IMR-90 (cell line): Measurements from ENCODE around the gene SLC12A7. TPM values are rescaled to one million over a fixed set of nuclear protein-coding genes. Genes with fewer than 3 reads are reported as not detected.

Experiments used
- ATAC-seq: fragments of 200-7000 bp; cut with Tn5 transposase; 2 replicates; pipeline ENCODE4 v1.9.1; 2020; ENCODE audit warnings: low read depth, mild to moderate bottlenecking, moderate library complexity
- BruUV-seq: library from RNA; stranded (reverse); fragments of 400-500 nt; replicated peaks from 2 replicates; lab custom pipeline; 2021; lab: Mats Ljungman, UMichigan
- CTCF ChIA-PET: fragments of 300-600 bp; formaldehyde crosslinking; extraction: SDS; loops from one replicate; lab custom pipeline; 2021; ENCODE audit warnings: antibody characterized with exemption; lab: Yijun Ruan, JAX
- POLR2A ChIA-PET: fragments of 300-600 bp; sonication (Branson Sonifier 250); formaldehyde crosslinking; loops from one replicate; lab custom pipeline; 2022; ENCODE audit warnings: antibody characterized with exemption; ENCODE audit not compliant: unreplicated experiment; lab: Charles Lee
- DNase-seq: peaks from one replicate; pipeline ENCODE4 v3.0.0; 2013
- H2AFZ ChIP-seq: replicated peaks from 2 replicates; pipeline ENCODE3; 2013; ENCODE audit warnings: low read length, mild to moderate bottlenecking; ENCODE audit not compliant: poor library complexity
- H2AK5ac ChIP-seq: 2 replicates; pipeline ENCODE4 v1.6.1; 2013; ENCODE audit warnings: low read depth, low read length, inconsistent platforms
- H2AK9ac ChIP-seq: replicated peaks from 2 replicates; pipeline ENCODE3; 2013; ENCODE audit warnings: mild to moderate bottlenecking, low read depth, low read length, moderate library complexity; ENCODE audit not compliant: poor library complexity
- H2BK120ac ChIP-seq: 2 replicates; pipeline ENCODE4 v1.6.1; 2013; ENCODE audit warnings: low read depth, low read length, inconsistent platforms
- H2BK15ac ChIP-seq: 3 replicates; pipeline ENCODE4 v1.6.1; 2013; ENCODE audit warnings: low read depth, low read length, inconsistent platforms
- H2BK20ac ChIP-seq: 2 replicates; pipeline ENCODE4 v1.6.1; 2013; ENCODE audit warnings: low read depth, mild to moderate bottlenecking, inconsistent platforms, low read length, moderate library complexity
- H2BK5ac ChIP-seq: 2 replicates; pipeline ENCODE4 v1.6.1; 2013; ENCODE audit warnings: mild to moderate bottlenecking, low read depth, low read length, inconsistent platforms; ENCODE audit not compliant: poor library complexity, severe bottlenecking
- H3K14ac ChIP-seq: replicated peaks from 2 replicates; pipeline ENCODE4 v1.6.1; 2013; ENCODE audit warnings: low read depth, low read length, inconsistent platforms
- H3K18ac ChIP-seq: 2 replicates; pipeline ENCODE4 v1.6.1; 2013; ENCODE audit warnings: low read depth, low read length, control low read depth
- H3K23ac ChIP-seq: 2 replicates; pipeline ENCODE4 v1.6.1; 2013; ENCODE audit warnings: low read depth, low read length, inconsistent platforms
- H3K27ac ChIP-seq: 2 replicates; pipeline ENCODE4 v1.5.1; 2013; ENCODE audit warnings: mild to moderate bottlenecking, control low read depth, low read length; ENCODE audit not compliant: insufficient read depth
- H3K27me3 ChIP-seq: 2 replicates; pipeline ENCODE4 v1.6.1; 2013; ENCODE audit warnings: low read length; ENCODE audit not compliant: control insufficient read depth, insufficient read depth
- H3K36me3 ChIP-seq: 2 replicates; pipeline ENCODE4 v1.6.1; 2013; ENCODE audit warnings: low read length, mixed read lengths; ENCODE audit not compliant: control insufficient read depth, insufficient read depth
- H3K4ac ChIP-seq: 2 replicates; pipeline ENCODE4 v1.6.1; 2013; ENCODE audit warnings: low read depth, low read length, inconsistent platforms
- H3K4me1 ChIP-seq: 2 replicates; pipeline ENCODE4 v1.6.1; 2013; ENCODE audit warnings: low read length, mixed read lengths; ENCODE audit not compliant: control insufficient read depth, insufficient read depth
- H3K4me2 ChIP-seq: 2 replicates; pipeline ENCODE4 v1.6.1; 2013; ENCODE audit warnings: low read depth, mild to moderate bottlenecking, control low read depth, low read length, moderate library complexity
- H3K4me3 ChIP-seq: 2 replicates; pipeline ENCODE4 v1.5.1; 2013; ENCODE audit warnings: low read depth, mild to moderate bottlenecking, control low read depth, low read length, moderate library complexity; ENCODE audit not compliant: insufficient read depth
- H3K56ac ChIP-seq: 2 replicates; pipeline ENCODE4 v1.6.1; 2013; ENCODE audit warnings: low read length, inconsistent platforms; ENCODE audit not compliant: insufficient read depth; ENCODE audit errors: extremely low read depth
- H3K79me1 ChIP-seq, 2 experiments: 2 replicates each; pipeline ENCODE4 v1.6.1; 2013; ENCODE audit warnings: low read length in 2 of 2, inconsistent platforms in 1 of 2, low read depth in 1 of 2
- H3K9ac ChIP-seq: 2 replicates; pipeline ENCODE4 v1.6.1; 2013; ENCODE audit warnings: low read depth, low read length, control low read depth
- H3K9me1 ChIP-seq: 2 replicates; pipeline ENCODE4 v1.6.1; 2013; ENCODE audit warnings: low read length, inconsistent platforms; ENCODE audit not compliant: insufficient read depth
- H3K9me3 ChIP-seq: 2 replicates; pipeline ENCODE4 v1.6.1; 2013; ENCODE audit warnings: low read length; ENCODE audit not compliant: control insufficient read depth, insufficient read depth
- H4K20me1 ChIP-seq: 2 replicates; pipeline ENCODE4 v1.6.1; 2013; ENCODE audit warnings: low read length, inconsistent platforms; ENCODE audit not compliant: insufficient read depth
- H4K5ac ChIP-seq: 2 replicates; pipeline ENCODE4 v1.6.1; 2013; ENCODE audit warnings: mild to moderate bottlenecking, low read depth, low read length, control low read depth
- H4K8ac ChIP-seq, 2 experiments: 2 replicates each; pipeline ENCODE4 v1.6.1; 2013; ENCODE audit warnings: low read depth in 2 of 2, low read length in 2 of 2, control low read depth in 1 of 2, inconsistent platforms in 1 of 2
- H4K91ac ChIP-seq: 2 replicates; pipeline ENCODE4 v1.6.1; 2013; ENCODE audit warnings: low read depth, low read length, inconsistent platforms; ENCODE audit not compliant: insufficient read depth
- BHLHE40 ChIP-seq: fragments of 150-350 bp; IDR thresholded peaks from 2 replicates; pipeline ENCODE4 v1.6.1; 2016; ENCODE audit warnings: mild to moderate bottlenecking, low read depth, low read length
- CEBPB ChIP-seq: IDR thresholded peaks from 2 replicates; pipeline ENCODE4 v1.6.1; 2012; ENCODE audit warnings: low read depth, low read length, improper control_type of control experiment
- CHD1 ChIP-seq: IDR thresholded peaks from 2 replicates; pipeline ENCODE4 v1.6.1; 2012; ENCODE audit warnings: low read depth, low read length, improper control_type of control experiment
- CTCF ChIP-seq: conservative IDR thresholded peaks from 2 replicates; pipeline ENCODE4 v1.5.1; 2012; ENCODE audit warnings: mild to moderate bottlenecking, low read depth, low read length, improper control_type of control experiment
- FOS ChIP-seq: fragments of 150-350 bp; IDR thresholded peaks from 2 replicates; pipeline ENCODE4 v1.6.1; 2016; ENCODE audit warnings: low read depth, low read length
- MAFK ChIP-seq: IDR thresholded peaks from 2 replicates; pipeline ENCODE4 v1.6.1; 2012; ENCODE audit warnings: low read depth, low read length, improper control_type of control experiment
- MAZ ChIP-seq: IDR thresholded peaks from 2 replicates; pipeline ENCODE4 v1.6.1; 2012; ENCODE audit warnings: low read depth, mild to moderate bottlenecking, low read length, improper control_type of control experiment, moderate library complexity, borderline replicate concordance
- MXI1 ChIP-seq: IDR thresholded peaks from 2 replicates; pipeline ENCODE4 v1.6.1; 2012; ENCODE audit warnings: low read depth, mild to moderate bottlenecking, low read length, moderate library complexity, borderline replicate concordance
- NFE2L2 ChIP-seq: fragments of 150-350 bp; IDR thresholded peaks from 2 replicates; pipeline ENCODE4 v1.6.1; 2016; ENCODE audit warnings: low read depth, mild to moderate bottlenecking, low read length
- POLR2A ChIP-seq: IDR thresholded peaks from 2 replicates; pipeline ENCODE4 v1.6.1; 2012; ENCODE audit warnings: mild to moderate bottlenecking, low read depth, low read length
- RCOR1 ChIP-seq: IDR thresholded peaks from 2 replicates; pipeline ENCODE4 v1.6.1; 2012; ENCODE audit warnings: mild to moderate bottlenecking, low read length, improper control_type of control experiment; ENCODE audit not compliant: insufficient replicate concordance
- RFX5 ChIP-seq: IDR thresholded peaks from 2 replicates; pipeline ENCODE4 v1.8.0; 2012; ENCODE audit warnings: low read depth, mild to moderate bottlenecking, low read length, moderate library complexity
- SMC3 ChIP-seq: fragments of 150-350 bp; IDR thresholded peaks from 2 replicates; pipeline ENCODE4 v1.6.1; 2016; ENCODE audit warnings: low read depth, mild to moderate bottlenecking, antibody characterized with exemption, low read length, moderate library complexity
- WGBS, 2 experiments: methylation state at CpG; one replicate each; pipeline versions ENCODE4 v1.1.5 to v1.1.7; 2013; ENCODE audit warnings: missing lambda C conversion rate in 2 of 2; ENCODE audit not compliant: insufficient read length in 1 of 2; ENCODE audit errors: extremely low coverage in 2 of 2; 5-methylcytosine and 5-hydroxymethylcytosine counted together
- dilution Hi-C: fragments of 300-500 bp; cut with HindIII; formaldehyde crosslinking; loops from one replicate; pipeline ENCODE4 v1.14.3; 2018; ENCODE audit warnings: low sequenced_read_pairs; ENCODE audit not compliant: unreplicated experiment
- in situ Hi-C: fragments of 300-500 bp; cut with MboI; formaldehyde crosslinking; loops from 3 replicates; pipeline ENCODE4 v1.14.3; 2019; ENCODE audit warnings: low sequenced_read_pairs, inconsistent platforms, mixed read lengths
- intact Hi-C: fragments of 100-400 bp; cut with micrococcal nuclease; formaldehyde crosslinking; loops from 2 replicates; pipeline ENCODE4 v1.10.0; 2022
- polyA plus RNA-seq, 3 experiments: library from polyadenylated mRNA; depleted of rRNA; stranded (reverse); fragments of >200 nt; gene quantifications; 2 replicates each; pipeline ENCODE4 v1.2.3, GENCODE V29; 2012; ENCODE audit warnings: low replicate concordance in 1 of 3
- total RNA-seq: library from RNA; depleted of rRNA; stranded (reverse); fragments of >200 nt; gene quantifications from 2 replicates; pipeline ENCODE4 v1.2.3, GENCODE V29; 2012
- TF ChIP-seq, protein P1 (sequence below): fragments of 150-350 bp; IDR thresholded peaks from 2 replicates; pipeline ENCODE4 v1.6.1; 2016; ENCODE audit warnings: low read depth, mild to moderate bottlenecking, low read length, moderate library complexity, borderline replicate concordance

SLC12A7 gene
- total and polyA plus RNA-seq, 2 of the 4 experiments (the other 2 are of a cell fraction) = 3.0 to 6.1 TPM

GRCh38 chr5:1155191-1156032, 43.5 kb upstream of the SLC12A7 start (continued):
- TF ChIP-seq BHLHE40 (no peak), SMC3 (no peak), RFX5 (no peak), CHD1 (no peak)

GRCh38 chr5:1153428-1153827, 41.6 kb upstream of the SLC12A7 start:
- Histone ChIP-seq H3K79me1 (no peaks in the 10 kb centered on the region), H3K4me2 (no peak overlapping the region), H3K4me1 (no peaks in the 10 kb centered on the region), H2AFZ (peak overlapping the region; percentile 32), H2AK9ac (no peak overlapping the region), H2BK5ac (no peak overlapping the region), H4K8ac (no peak overlapping the region), H3K18ac (no peak overlapping the region), H3K4ac (no peak overlapping the region), H4K20me1 (no peaks in the 10 kb centered on the region; the same call in 1 of the 2 replicates), H2AK5ac (no peak overlapping the region), H3K27ac (no peak overlapping the region), H3K23ac (no peak overlapping the region), H3K9me3 (peaks cover 6% of the 10 kb centered on the region; the same call in 1 of the 2 replicates), H4K5ac (no peak overlapping the region), H3K9ac (no peak overlapping the region), H3K36me3 (no peaks in the 10 kb centered on the region), H3K27me3 (peaks cover 63% of the 10 kb centered on the region), H2BK120ac (no peak overlapping the region), H3K9me1 (no peaks in the 10 kb centered on the region; the same call in 1 of the 2 replicates), H3K14ac (no peak overlapping the region), H4K91ac (no peak overlapping the region), H3K4me3 (no peak overlapping the region), H3K56ac (no peak overlapping the region), H2BK20ac (no peak overlapping the region), H2BK15ac (no peak overlapping the region)
- ATAC-seq (no peak), DNase-seq (no peak)
- ChIA-PET POLR2A (no interaction called here), CTCF (interaction anchor here (0.7 kb wide), 1 partner anchor 837 kb away, joined by 3 read pairs; no protein-coding TSS in a partner anchor)
- 71% methylated on average over 9 of the region's 12 CpGs; no CpG with 5 or more reads in 1 of the 2 experiments for WGBS, 2 experiments
- intact Hi-C loops = no loop called here
- in situ Hi-C loops = no loop called here
- dilution Hi-C loops = no loop called here
- BruUV-seq = no TSS peak
- no peak for TF ChIP-seq MXI1
- TF ChIP-seq CHD1 = no peak
- TF ChIP-seq POLR2A = no peak
- TF ChIP-seq CTCF = no peak
- TF ChIP-seq, protein P1, sequence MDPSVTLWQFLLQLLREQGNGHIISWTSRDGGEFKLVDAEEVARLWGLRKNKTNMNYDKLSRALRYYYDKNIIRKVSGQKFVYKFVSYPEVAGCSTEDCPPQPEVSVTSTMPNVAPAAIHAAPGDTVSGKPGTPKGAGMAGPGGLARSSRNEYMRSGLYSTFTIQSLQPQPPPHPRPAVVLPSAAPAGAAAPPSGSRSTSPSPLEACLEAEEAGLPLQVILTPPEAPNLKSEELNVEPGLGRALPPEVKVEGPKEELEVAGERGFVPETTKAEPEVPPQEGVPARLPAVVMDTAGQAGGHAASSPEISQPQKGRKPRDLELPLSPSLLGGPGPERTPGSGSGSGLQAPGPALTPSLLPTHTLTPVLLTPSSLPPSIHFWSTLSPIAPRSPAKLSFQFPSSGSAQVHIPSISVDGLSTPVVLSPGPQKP = no peak
- TF ChIP-seq SMC3 = no peak
- TF ChIP-seq CEBPB = no peak
- no peak for TF ChIP-seq NFE2L2
- TF ChIP-seq MAZ = no peak
- TF ChIP-seq MAFK = no peak
- TF ChIP-seq BHLHE40 = no peak
- TF ChIP-seq RCOR1 = no peak
- TF ChIP-seq FOS = no peak
